Right lobe of liver (tissue), 6 donors: ENCODE measurements around the gene CLASRP. TPM values are rescaled to one million over a fixed set of nuclear protein-coding genes. Genes with fewer than 3 reads are reported as not detected.

Source experiments
- ATAC-seq, 4 donors: fragments of 200-7000 bp; cut with Tn5 transposase; one replicate each; pipeline ENCODE4 v1.9.1; 2020; ENCODE audit warnings: mild to moderate bottlenecking in 4 of 4, moderate library complexity in 4 of 4
- DNase-seq, 3 donors: peaks; one replicate each; pipeline ENCODE4 v3.0.0-alpha.2; 2020
- H3K27ac ChIP-seq, 3 donors: fragments of 200-600 bp; one replicate each; pipeline ENCODE4 v1.8.0; 2022
- H3K27me3 ChIP-seq, 2 donors: fragments of 200-600 bp; one replicate each; pipeline ENCODE4 v1.8.0; 2022
- H3K36me3 ChIP-seq, 4 donors: fragments of 200-600 bp; sonication (generic) in 1 of 4; one replicate each; pipeline versions ENCODE4 v1.5.1 to v1.8.0; 2017 to 2022; ENCODE audit warnings: control low read depth in 1 of 4
- H3K4me1 ChIP-seq, 4 donors: fragments of 200-600 bp; sonication (generic) in 1 of 4; one replicate each; pipeline versions ENCODE4 v1.5.1 to v1.8.0; 2017 to 2022; ENCODE audit warnings: control low read depth in 1 of 4
- H3K4me3 ChIP-seq, 3 donors: fragments of 200-600 bp; one replicate each; pipeline ENCODE4 v1.8.0; 2022
- H3K9me3 ChIP-seq, 4 donors: fragments of 200-600 bp; sonication (generic) in 1 of 4; one replicate each; pipeline versions ENCODE4 v1.5.1 to v1.8.0; 2017 to 2022; ENCODE audit warnings: control low read depth in 1 of 4
- CTCF ChIP-seq, 4 donors: fragments of 200-600 bp in 3 of 4; fragments of 450-650 bp in 1 of 4; IDR thresholded peaks; one replicate each; pipeline versions ENCODE4 v1.5.1 to v1.8.0; 2016 to 2022; ENCODE audit warnings: antibody characterized with exemption in 4 of 4, mild to moderate bottlenecking in 2 of 4
- POLR2A ChIP-seq: fragments of 450-650 bp; IDR thresholded peaks from one replicate; pipeline ENCODE4 v1.6.1; 2017; ENCODE audit warnings: antibody characterized with exemption, mild to moderate bottlenecking
- WGBS: methylation state at CpG from one replicate; pipeline ENCODE4 v1.1.6; 2018; ENCODE audit warnings: low coverage, low lambda C conversion rate; ENCODE audit not compliant: insufficient coverage; ENCODE audit errors: missing lambda C conversion rate; 5-methylcytosine and 5-hydroxymethylcytosine counted together
- intact Hi-C, 2 donors: fragments of 100-400 bp; cut with DNase I; formaldehyde crosslinking; loops; one replicate each; pipeline versions ENCODE4 v1.11.2 to v1.14.1; 2022
- total RNA-seq, 6 experiments: library from RNA; depleted of rRNA in 2 of 6; stranded (reverse); fragments of >200 nt in 2 of 6; fragmentation: NEBNext Ultra II Directional in 3 of 6; extraction: Animal tissue kit (Norgen Biotek cat#: 25700) in 3 of 6; gene quantifications; one replicate each; pipeline versions ENCODE4 v1.1.0 to v1.2.4, GENCODE V29; 2016 to 2023
- donor health status: DM: no; HTN: yes; CAD: no.
- donor health status: DM: no; HTN: no; CAD: no.
- donor health status: DM: no; HTN: no; CAD: no.
- donor health status: DM: no; HTN: yes; CAD: no.
- donor health status: DM: no; HTN: yes; CAD: no.

CLASRP gene
- total RNA-seq, 6 experiments from 2014 or later = 30.5 to 66.8 (median 44.8) TPM

- Histone ChIP-seq H3K27me3 (no peaks in the 10 kb centered on the region), H3K9me3 (no peaks in the 10 kb centered on the region), H3K27ac (peak overlapping the region in 1 of 3 donors; percentile 54), H3K36me3 (no peaks in the 10 kb centered on the region), H3K4me1 (peaks cover 0 to 29% (median 5%) of the 10 kb centered on the region in 4 donors), H3K4me3 (peak overlapping the region; percentile 66 to 95 (median 86))
- DNase-seq = no peak
- TF ChIP-seq CTCF (IDR thresholded peaks at IDR 0.05) (no peak), POLR2A (no peak)
- intact Hi-C loops = no loop called here
- WGBS = 56% methylated on average over 8 of the region's 10 CpGs
- no peak for ATAC-seq
Measured at GRCh38 chr19:45078390-45079062, 39.7 kb downstream of the CLASRP start.

- 1% methylated on average over 25 of the region's 61 CpGs for WGBS
- intact Hi-C loops = no loop called here
- H3K4me1 ChIP-seq = peaks cover 0 to 29% (median 5%) of the 10 kb centered on the region in 4 donors
Measured at GRCh38 chr19:45079063-45079910, 40.4 kb downstream of the CLASRP start, which contains the start of gene GEMIN7. GEMIN7 (plus strand) TSS chr19:45079260; CDS start chr19:45090115, 10,855 bp downstream.

GRCh38 chr19:45079911-45080370 is 41.1 kb downstream of the CLASRP start:
- H3K4me3 ChIP-seq = peak overlapping the region; percentile 66 to 95 (median 86)
- no peaks in the 10 kb centered on the region for H3K36me3 ChIP-seq

More at GRCh38 chr19:45079063-45079910, 40.4 kb downstream of the CLASRP start, which contains the start of gene GEMIN7:
- peak within 1 kb of the TSS; percentile 66 to 95 (median 86) for H3K4me3 ChIP-seq
- peak within 1 kb of the TSS; percentile 10 to 54 (median 33) for H3K27ac ChIP-seq
- H3K36me3 ChIP-seq = no peaks in the 10 kb centered on the region
- ATAC-seq (peak; percentile 79 to 84 (median 81)), DNase-seq (peak; percentile 74 to 75 (median 74))
- peak in 1 of 4 donors; percentile 15 for TF ChIP-seq CTCF (IDR thresholded peaks at IDR 0.05)
- peak; percentile 34 for TF ChIP-seq POLR2A
- no peaks in the 10 kb centered on the region for H3K9me3 ChIP-seq
- no peaks in the 10 kb centered on the region for H3K27me3 ChIP-seq

More at GRCh38 chr19:45079911-45080370, 41.1 kb downstream of the CLASRP start:
- H3K9me3 ChIP-seq = no peaks in the 10 kb centered on the region
- H3K27ac ChIP-seq = peak overlapping the region in 1 of 3 donors; percentile 54
- TF ChIP-seq CTCF (IDR thresholded peaks at IDR 0.05) = no peak
- TF ChIP-seq POLR2A = no peak
- intact Hi-C loops = no loop called here
- H3K4me1 ChIP-seq = peaks cover 0 to 29% (median 5%) of the 10 kb centered on the region in 4 donors
- ATAC-seq (no peak), DNase-seq (no peak)
- 5% methylated on average over 5 of the region's 6 CpGs for WGBS
- H3K27me3 ChIP-seq = no peaks in the 10 kb centered on the region
